ENCODE results near the gene PLEK.

Gene PLEK

DNA sequence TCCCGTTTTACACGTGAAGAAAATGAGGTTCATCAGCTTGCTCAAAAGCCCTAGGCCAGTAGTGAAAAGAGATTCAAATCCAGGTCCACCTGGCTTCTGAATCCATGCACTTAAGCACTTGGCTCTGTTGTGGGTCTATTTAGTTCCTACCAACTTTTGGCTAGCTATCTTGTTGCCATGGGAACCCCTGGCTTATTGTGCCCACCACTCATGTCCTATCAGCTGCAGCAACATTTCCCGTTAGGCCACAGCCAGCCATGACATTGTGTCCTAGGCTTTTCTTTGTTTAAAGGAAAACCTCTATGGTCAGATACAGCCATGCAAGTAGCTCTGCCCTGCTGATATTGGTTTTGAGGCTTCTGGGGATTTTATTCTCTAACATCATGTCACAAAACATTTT, 49.8 kb downstream of the PLEK start:
- no peak for DNase-seq (ENCODE audit: low spot score)

DNA sequence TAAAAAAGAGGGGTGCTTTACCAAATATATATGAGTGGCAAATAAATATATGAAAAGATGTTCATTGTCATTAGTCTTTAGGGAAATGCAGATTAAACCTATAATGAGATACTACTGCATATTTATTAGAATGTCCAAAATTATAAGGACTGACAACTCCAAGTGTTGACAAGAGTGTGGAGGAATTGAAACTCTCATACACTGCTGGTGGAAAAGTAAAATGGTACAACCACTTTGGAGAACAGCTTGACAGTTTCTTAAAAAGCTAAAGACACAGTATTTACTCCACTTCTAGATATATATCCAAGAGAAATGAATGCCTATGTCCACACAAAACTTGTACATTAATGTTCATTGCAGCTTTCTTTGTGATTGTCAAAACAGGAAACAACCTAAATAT, 50.4 kb downstream of the PLEK start:
- no peak for DNase-seq (ENCODE audit: low spot score)

DNA sequence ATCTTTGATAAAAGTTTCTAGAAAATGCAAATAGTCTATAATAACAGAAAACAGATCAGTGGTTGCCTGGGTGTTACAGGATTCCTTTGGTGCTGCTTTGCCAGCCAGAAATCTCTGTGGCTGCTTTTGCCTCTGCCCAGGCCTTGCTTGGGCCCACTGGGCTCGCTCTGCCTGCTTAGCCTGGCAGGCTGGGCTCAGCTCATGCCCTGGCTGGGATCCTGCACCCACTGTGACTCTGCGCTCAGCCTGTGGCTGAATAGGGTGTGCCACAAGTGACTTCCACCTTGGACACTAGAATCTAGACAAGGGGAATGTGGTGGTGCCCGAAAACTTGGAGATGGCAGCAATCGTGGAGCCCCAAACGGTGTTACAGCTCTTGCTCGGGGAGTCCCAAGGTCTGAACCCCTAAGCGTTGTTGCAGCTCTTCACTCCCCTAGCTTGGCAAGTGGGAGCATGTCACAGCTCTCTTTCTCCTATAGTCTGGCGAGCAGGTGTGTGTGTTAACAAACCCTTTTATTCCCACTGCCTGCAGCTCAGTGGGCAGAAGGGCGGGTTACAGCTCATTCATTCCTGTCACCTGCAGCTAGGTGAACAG, 51.1 kb downstream of the PLEK start:
- DNase-seq (ENCODE audit: low spot score): no peak

DNA sequence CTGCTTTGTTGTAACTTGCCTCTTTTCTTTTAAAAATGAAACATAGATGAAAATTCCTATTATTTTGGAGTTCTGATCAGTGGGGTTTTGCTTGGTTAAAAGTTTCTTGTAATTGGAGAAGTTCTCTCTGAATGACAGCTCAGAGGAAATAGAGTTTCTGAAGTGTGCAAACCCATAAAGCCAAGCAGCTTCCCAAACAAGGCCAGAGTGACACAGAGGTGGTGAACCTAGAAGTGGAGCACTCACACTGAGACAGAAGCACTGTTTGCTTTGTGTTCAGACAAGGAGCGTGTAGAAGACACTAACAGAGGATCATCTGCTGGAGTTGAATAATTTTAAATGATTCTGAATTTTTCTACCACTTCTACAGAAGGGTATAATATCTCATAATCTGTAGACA, 52.8 kb downstream of the PLEK start:
- no peak for DNase-seq (ENCODE audit: low spot score)

DNA sequence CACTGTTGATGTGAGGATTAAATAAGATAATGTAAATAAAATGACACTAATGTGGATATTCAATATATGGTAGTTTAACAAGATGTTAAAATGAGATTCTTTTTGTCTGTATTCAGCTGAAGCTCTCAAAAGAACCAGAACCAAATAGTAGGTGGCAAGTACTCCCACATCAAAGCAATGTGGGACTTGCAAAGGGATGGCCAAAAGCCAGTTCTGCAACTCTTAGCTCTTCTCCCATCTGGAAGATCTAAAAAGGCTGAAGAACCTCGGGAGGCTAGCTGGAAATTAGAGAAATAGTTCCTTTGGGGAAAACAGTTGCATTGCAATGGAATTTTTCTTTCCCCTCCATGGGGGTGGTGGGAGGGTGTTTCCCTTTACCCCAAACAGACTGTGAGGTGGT, 53.3 kb downstream of the PLEK start:
- no peak for DNase-seq (ENCODE audit: low spot score)

DNA sequence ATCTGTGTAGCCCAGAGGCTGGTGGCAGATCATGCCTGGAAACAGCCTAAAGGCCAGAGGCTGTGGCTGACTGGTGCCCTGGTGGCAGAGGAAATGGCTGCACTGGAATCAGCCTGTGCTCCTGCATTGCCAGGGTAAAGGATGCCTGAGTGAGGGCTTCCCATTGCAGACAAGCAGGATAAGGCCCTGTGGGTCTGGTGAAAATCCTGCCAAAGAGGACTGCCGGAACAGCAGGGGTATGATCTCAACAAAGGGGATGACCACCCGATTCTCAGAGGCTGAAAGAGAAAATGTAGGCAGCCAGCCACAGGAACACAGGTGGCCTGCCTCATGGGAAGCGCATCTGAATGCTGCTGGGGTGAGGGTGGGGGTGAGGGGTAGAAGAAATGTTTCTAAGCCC, 53.8 kb downstream of the PLEK start:
- DNase-seq (ENCODE audit: low spot score): no peak

DNA sequence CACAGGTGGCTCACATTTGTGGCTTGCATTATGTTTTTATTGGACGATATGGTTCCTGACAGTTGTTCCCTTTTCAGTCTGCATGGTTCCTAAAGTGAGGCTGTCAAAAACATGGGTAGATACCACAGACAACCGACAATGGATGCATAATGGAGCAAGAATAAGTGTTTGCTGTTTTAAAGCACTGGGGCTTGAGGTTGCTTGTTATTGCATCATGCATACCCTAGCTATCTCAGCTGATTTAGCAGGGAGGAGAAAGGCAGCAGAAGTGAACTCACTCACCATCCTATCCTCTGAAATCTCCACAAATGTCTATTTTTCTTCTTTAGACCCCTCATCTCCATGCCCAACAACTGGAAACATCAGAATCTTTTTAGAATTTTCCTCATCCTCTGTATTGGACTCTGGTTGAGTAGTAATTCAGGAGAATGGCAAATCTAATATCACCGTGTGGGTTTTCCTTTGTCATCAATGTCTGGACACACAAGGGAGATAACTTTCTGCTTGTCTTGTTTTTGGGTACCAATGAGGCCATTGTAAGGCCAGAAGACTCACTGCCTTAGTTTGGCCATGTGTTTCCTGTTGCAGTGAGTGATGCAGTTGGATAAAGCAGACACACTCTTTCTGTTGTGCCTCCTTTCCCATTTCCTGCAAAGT, 55.3 kb downstream of the PLEK start:
- DNase-seq (ENCODE audit: low spot score): no peak

DNA sequence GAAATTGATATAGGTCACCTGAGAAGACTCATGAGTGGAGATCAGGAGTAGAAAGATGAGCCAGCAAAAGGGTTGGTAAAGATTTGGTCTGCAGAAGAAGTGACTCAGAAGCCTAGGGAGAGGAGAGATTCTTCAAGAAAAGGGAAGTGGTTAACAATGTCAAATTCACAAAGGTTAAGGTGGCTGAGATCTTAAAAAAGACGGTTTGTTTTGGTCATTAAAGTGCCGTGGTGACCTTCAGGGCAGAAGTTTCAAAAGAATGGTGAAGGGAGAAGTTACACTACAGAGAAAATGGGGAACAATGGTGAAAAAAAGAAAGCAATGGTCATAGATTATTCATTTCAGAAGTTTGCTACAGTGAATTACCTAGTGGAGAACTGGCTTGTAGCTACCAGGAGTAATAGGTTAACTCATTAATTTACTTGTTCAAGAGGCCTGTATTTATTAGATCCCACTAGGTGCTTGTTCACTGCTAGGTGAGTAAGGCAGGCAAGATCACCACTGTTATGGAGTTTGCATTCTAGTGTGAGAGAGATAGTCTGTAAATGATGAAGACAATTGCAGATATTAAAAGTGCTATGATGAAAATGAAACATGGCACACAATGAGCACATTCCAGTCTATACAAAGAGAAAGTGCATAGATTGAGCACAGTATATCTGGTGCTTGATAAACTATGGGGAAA, 59.0 kb downstream of the PLEK start:
- DNase-seq (ENCODE audit: low spot score): no peak

DNA sequence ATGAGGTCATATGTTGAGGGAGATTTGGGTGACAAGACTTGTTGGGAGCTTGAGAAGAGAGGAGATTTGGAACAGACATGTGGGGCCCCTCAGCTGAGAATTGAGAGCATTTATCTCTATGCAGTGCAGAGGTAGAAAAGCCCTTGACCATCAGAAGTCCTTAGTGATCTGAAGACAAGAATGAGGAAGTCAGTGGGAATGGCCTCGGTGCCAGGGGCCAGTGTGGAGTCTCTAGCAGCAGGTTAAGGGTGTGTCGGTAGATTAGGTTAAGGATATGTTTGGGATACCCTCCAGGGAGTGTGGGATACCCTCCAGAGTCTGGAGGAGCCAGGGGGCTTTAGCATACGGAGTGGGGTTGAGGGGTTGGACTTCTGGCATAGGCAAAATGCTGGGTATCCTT, 60.4 kb downstream of the PLEK start:
- DNase-seq (ENCODE audit: low spot score): no peak

DNA sequence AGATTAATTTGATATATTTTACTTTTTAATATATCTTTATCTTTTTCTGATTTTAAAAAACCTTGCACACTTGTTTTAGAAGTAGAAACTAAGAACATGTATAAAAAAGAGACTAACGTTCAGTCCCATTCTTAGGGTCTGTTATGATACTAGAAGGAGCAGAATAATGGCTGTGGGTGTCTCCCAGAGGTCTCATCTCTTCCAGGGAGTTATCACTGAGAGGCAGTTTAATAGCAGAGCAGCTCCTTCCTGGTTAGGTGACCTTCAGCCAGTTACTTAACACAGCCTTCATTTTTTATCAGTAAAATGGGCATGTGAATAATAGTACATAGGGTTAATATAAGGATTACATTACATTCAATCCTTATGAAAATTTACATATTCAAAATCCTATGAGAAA, 61.4 kb downstream of the PLEK start:
- DNase-seq (ENCODE audit: low spot score): no peak

DNA sequence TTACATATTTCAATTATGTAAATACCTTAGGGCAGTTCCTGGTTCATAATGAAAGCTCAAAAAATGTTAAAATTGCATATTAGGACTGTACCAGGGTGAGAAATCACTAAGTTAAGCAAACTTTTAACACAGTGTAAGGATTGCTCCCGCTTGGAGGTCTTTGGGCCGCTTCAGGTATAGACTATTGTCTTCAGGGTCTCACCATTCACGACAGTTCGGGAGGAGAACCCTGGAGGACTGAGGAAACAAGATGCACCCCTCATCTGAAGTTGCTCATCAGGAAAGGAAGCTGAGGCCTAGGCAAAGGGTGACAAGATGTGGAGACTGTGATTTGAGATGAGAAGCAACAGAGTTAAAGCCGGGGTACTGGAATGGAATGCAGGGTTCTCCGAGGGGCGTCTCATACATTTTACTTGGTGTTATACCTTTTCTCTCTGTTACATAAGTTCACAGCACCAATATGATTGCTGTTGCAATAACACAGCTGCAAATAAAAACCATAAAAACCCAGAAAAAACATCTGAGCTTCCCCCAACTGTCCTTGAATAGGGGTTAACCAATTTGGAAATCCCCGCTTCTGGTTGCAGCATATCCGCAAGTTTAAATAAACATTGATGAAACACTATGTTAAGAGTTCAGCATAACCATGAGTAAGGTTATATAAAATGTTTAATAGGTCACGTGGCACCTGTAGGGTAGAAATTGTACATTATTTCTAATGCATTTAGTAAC, 61.9 kb downstream of the PLEK start:
- DNase-seq (ENCODE audit: low spot score): no peak

DNA sequence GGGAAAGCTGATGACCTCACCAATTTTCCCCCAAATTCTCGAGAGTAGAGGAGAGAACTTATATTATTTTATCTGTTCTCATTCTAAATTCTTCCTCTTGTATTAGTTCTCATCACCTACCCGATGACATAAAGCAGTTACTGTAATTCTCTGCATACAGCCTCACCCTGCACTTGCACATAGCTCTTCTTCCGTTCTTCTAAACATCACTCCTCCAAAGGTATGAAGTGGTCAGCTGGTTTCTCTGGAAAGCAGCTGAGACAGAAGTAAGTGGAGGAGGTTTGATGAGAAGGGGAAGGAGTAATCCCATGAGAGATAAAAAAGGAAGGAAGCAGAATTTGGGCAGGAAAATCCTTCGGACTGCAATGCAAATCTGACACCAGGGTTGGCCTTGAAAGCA, 63.0 kb downstream of the PLEK start:
- no peak for DNase-seq (ENCODE audit: low spot score)

DNA sequence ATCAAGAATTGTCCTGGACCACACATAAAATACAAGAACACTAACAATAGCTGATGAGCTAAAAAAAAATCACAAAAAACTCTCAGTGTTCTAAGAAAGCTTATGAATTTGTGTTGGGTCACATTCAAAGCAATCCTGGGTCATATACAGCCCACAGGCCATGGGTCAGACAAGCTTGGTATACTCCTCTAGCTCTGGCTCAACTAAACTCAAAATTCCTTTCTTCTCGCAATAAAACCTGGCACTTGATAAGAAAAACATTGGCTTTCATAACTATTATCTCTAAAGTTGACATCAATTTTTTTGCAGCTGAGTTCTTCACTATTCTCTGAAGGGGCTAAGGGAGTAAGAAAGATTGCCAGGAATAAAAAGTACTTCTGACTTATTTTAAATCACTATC, 63.7 kb downstream of the PLEK start:
- no peak for DNase-seq (ENCODE audit: low spot score)

DNA sequence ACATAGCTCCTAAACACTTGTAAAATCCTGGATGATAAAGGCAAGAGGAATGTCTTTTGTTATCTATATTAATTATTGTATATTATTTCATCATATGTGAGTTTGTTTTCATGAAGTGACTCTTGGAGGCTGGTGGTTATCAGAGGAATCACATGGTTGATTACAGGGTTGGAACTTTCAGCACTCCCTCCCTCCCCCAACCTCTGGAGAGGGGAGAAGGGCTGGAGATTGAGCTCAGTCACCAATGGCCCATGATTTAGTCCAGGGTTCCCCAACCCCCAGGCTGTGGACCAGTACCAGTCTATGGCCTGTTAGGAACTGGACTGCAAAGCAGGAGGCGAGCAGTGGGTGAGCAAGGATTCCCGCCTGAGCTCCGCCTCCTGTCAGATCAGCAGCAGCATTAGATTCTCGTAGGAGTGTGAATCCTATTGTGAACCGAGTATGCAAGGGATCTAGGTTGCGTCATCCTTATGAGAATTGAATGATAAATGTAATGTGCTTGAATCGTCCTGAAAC, 64.3 kb downstream of the PLEK start:
- no peak for DNase-seq (ENCODE audit: low spot score)

DNA sequence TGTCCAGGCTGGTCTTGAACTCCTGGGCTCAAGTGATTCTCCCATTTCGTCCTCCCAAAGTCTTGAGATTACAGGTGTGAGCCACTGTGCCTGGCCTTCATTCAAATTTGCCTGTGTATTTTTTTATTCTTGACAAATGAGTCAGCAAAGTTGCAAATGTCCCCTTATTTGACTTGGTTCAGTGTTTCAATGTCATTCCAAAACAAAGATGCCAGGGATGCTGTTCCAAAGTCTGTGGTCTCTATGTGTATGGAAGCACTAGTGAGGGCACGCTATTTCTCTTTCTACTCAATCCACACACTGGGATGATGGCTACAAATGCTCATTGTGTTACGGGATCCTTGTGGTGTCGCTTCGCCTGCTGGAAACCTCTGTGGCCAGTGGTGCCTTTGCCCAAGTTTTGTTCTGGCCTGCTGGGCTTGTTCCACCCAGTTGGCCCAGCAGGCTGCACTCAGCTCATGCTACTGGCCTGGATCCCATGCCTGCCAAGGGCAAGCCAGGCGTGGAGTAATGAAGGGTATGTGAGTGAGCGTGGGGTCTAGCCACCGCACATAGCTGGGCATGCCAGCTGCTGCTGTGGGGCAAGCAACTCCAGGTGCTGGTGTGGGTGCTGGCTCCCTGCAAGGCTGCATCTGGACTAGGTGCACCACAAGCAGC, 66.4 kb downstream of the PLEK start:
- no peak for DNase-seq (ENCODE audit: low spot score)

DNA sequence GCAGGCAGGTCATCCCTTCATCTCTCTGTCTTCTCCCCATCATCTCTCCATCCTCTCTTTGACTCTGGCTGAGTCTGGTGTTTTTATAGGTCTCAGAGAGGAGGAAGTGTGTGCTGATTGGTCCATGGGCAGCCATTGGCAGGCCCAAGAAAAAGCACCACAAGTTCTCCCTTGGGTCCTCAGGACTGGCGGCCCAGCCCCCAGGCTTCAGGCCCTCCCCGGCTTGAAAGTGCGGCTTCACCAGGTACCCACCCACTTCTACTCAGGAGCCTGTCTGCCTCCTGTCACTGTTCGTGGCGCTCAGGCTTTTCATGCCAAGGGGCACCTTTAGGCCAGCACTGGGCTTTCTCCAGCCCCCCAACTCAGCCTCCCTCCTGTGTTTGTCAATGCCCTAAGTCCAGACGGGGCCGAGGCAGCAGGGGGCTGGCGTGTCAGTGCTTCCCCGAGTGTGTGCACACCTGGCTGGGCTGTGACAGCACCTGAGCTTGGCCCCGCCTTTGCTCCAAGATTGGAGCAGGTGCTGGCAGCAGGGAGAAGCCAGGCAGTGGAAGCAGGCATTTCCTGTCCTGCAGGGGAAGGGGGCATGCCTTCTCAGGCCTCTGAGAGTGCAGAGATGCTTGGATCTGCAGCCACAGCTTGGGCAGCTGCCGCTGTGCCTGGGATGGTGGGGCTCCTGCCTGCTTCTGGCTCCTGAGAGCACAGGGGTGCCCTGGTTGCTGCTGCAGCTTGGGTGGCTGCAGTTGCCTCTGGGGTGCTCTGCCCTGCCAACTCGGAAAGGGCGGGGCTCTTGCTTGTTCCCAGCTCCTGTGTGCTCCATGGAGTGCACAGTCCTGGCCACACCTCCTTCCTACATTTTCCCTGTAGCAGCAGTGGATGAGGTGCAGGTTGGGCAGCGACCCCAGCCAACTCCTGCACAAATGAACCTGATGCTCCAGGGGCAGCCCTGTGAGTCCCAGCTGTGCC, 67.9 kb downstream of the PLEK start:
- no peak for DNase-seq (ENCODE audit: low spot score)

DNA sequence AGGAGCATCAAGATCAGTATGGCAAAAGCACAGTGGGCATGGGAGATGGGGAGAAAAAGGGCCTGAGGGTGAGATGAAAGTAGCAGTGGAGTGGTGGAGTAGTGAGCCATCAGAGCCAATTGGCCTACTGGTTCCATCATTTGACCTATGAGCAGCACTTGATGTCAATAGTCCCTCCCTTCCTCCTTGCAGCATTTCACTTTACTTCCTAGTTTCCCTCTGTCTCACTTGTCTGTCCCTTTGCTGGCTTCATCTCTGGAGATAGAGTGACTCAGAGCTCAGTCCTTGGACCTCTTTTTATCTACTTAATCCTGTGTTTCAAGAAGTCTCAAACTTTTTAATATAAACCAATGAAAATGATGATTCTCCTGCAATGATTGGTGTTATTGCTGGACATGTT, 69.9 kb downstream of the PLEK start:
- DNase-seq (ENCODE audit: low spot score): no peak

DNA sequence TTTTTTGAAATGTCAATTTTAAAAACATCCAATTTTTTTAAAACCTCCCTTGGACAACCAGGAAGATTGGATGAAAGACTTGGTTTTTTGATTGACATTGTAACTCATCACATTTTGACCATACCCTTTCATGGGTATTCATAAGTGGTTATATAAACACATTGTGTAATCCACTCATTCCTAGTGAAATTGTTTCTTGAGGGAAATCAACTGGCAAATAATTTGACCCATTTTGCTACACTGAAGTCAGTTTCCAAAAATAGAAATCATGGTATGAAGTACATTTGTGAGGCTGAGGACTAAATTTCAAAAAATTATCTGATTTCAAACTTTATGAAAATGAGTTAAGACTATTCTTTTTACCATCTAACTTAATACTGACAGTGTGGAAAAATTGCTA, 70.5 kb downstream of the PLEK start:
- DNase-seq (ENCODE audit: low spot score): no peak

DNA sequence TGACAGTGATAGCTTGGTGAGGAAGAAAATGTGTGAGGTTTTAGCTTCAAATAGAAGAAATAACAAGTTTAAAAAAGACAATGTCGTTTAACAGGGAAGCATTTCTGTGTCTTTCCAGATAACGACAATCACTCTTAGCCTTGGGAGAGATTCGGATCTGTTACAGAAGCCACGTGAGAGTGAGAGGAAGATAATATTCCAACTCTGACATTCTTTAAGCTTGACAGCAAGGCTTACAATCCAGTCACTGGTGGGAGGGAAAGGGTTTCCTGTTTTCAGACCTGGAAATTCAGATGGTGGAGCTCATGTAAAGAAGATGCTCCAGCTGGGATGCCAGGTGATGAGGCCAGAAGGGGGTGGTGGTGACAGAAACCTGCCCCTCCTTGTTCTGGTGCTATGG, 71.2 kb downstream of the PLEK start:
- no peak for DNase-seq (ENCODE audit: low spot score)

DNA sequence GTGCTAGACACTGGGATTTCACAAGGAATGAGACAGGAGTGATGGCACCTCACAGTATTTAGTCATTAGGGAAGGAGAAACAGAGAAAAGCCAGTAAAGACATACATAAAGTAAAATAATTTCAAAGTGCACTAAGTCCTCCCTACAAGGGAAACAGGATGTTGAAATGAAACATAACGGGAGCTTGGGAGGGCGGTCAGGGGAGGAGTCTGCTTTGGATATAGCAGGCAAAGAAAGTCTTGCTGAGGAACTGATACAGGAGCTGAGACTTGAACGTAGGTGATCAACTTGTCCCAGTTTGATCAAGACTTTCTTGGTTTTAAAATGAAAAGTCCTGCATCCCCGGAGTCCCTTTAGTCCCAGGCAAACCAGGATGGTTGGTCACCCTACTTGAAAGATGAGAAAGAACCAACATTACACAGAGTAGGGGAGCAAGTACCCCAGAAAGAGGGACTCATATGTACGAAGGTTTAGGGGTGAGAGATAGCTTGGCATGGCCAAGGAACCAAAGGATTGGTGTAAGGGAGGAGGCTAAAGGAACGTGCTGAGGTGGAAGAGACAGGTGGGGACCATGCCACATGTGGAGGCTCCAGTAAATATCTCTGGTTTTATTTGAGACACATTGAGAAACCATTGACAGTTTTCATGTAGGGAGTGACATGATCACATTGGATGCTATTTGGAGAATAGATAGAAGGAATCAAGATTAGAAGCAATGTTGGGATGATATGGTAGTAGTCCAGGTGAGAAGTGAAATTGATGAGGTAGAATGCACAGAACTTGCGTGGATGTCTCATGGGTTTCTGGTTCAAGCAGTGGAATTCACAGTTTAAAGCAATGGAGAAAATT, 73.6 kb downstream of the PLEK start:
- no peak for DNase-seq (ENCODE audit: low spot score)

Measured in RKO (cell line).